ENCODE measurements around the gene CACNB4. TPM values are rescaled to one million over a fixed set of nuclear protein-coding genes. Genes with fewer than 3 reads are reported as not detected.

The CACNB4 gene
- total and polyA plus RNA-seq, 12 donors: 0.09 to 0.95 (median 0.38) TPM

GRCh38 chr2:151872463-151872862 lies 226.4 kb downstream of the CACNB4 start:
- no peak for TF ChIP-seq CTCF (IDR thresholded peaks at IDR 0.05)
- Histone ChIP-seq H3K9me3 (no peaks in the 10 kb centered on the region), H3K36me3 (no peaks in the 10 kb centered on the region), H3K4me1 (peaks cover 0 to 3% (median 0%) of the 10 kb centered on the region in 9 donors), H3K4me3 (no peak overlapping the region), H3K27me3 (no peaks in the 10 kb centered on the region), H3K27ac (no peak overlapping the region)
- WGBS, 2 donors: 75 to 78% methylated on average over 3 of the region's 3 CpGs
- intact Hi-C loops (cut with DNase I): no loop called here
- no peak for DNase-seq
- no peak for ATAC-seq

GRCh38 chr2:151869291-151869690 lies 229.6 kb downstream of the CACNB4 start:
- no peaks in the 10 kb centered on the region for H3K27me3 ChIP-seq
- no peaks in the 10 kb centered on the region for H3K9me3 ChIP-seq
- no peak overlapping the region for H3K4me3 ChIP-seq
- DNase-seq (no peak), ATAC-seq (no peak)
- no peaks in the 10 kb centered on the region for H3K4me1 ChIP-seq
- 86% methylated on average over 5 of the region's 5 CpGs for WGBS, 2 donors
- intact Hi-C loops (cut with DNase I): no loop called here
- no peak overlapping the region for H3K27ac ChIP-seq
- TF ChIP-seq CTCF (IDR thresholded peaks at IDR 0.05): no peak
- H3K36me3 ChIP-seq: no peaks in the 10 kb centered on the region

GRCh38 chr2:151862700-151863099 lies 236.1 kb downstream of the CACNB4 start:
- H3K4me1 ChIP-seq: no peaks in the 10 kb centered on the region
- H3K27me3 ChIP-seq: no peaks in the 10 kb centered on the region
- DNase-seq: no peak
- H3K9me3 ChIP-seq: no peaks in the 10 kb centered on the region
- H3K4me3 ChIP-seq: no peak overlapping the region
- H3K36me3 ChIP-seq: no peaks in the 10 kb centered on the region
- no peak for ATAC-seq
- WGBS, 2 donors: 96 to 97% methylated on average over 5 of the region's 5 CpGs
- TF ChIP-seq CTCF (IDR thresholded peaks at IDR 0.05): no peak
- no peak overlapping the region for H3K27ac ChIP-seq
- intact Hi-C loops (cut with DNase I): no loop called here

- no peak for ATAC-seq
- DNase-seq: no peak
- Histone ChIP-seq H3K27ac (no peak overlapping the region), H3K27me3 (no peaks in the 10 kb centered on the region), H3K36me3 (no peaks in the 10 kb centered on the region), H3K9me3 (no peaks in the 10 kb centered on the region), H3K4me1 (no peaks in the 10 kb centered on the region), H3K4me3 (no peak overlapping the region)
- WGBS, 2 donors: 88 to 92% methylated on average over 4 of the region's 4 CpGs
- TF ChIP-seq CTCF (IDR thresholded peaks at IDR 0.05): no peak
- intact Hi-C loops (cut with DNase I): no loop called here
These were observed 237.7 kb downstream of the CACNB4 start for GRCh38 chr2:151861174-151861573.

Data from heart right ventricle (tissue), 16 donors.